C1 segment of cervical spinal cord (tissue), 14 donors: ENCODE results near the gene NOP9.
A peak's percentile ranks its signal among the peaks of the same experiment; 100 is the strongest.

Experiments used
- DNase-seq, 14 donors: peaks; one replicate each; lab custom pipeline; 2025; lab: John Stamatoyannopoulos, UW

NOP9 gene

DNA sequence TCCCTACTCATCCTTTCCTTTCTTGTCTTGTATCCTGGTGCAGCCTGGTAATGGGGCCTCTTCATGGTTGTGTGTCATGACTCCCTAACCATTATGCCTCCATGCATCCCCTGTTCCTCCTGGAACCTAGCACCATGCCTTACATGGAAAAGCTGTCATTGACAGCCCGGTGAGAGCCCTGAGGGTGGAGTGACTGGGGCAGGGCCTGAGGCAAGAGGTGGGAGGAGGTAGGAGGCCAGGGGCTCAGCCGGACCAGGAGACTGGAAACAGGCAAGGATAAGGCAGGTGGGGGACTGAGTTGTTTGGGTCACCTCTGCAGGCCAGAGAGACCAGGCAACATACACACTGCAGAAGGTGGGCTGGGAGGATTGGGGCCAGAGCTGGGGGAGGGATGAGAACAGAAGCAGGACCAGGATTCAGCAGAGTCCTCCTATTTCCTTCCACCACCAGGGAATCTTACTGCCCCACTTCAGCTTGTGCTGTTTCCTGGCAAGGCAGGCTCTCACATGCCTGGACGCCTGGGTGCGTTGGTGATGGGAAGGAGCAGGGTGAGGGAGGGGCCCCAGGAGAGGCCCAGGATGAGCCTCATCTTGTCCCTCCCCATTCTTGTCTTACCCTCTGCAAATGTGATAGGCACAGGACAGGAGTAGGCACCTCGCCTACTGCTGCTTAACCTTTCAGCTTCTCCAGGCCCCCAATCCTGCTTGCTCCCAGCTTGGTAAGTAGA is 10.1 kb downstream of the NOP9 start, which contains the start of gene LTB4R2:
Gene LTB4R2 (plus strand): TSS at position 603 of the 727 bp plus-strand sequence. CDS start 525 bp downstream, outside the sequence.
- no peak for DNase-seq

GRCh38 chr14:24310265-24310645 is 10.6 kb downstream of the NOP9 start:
- DNase-seq: no peak

GRCh38 chr14:24310646-24311604 is 11.3 kb downstream of the NOP9 start, which contains the start of gene LTB4R:
Gene LTB4R (plus strand): TSS chr14:24311502. CDS start chr14:24315652, 4,150 bp downstream.
- peak in 10 of 14 donors; percentile 28 to 82 (median 62) for DNase-seq

DNA sequence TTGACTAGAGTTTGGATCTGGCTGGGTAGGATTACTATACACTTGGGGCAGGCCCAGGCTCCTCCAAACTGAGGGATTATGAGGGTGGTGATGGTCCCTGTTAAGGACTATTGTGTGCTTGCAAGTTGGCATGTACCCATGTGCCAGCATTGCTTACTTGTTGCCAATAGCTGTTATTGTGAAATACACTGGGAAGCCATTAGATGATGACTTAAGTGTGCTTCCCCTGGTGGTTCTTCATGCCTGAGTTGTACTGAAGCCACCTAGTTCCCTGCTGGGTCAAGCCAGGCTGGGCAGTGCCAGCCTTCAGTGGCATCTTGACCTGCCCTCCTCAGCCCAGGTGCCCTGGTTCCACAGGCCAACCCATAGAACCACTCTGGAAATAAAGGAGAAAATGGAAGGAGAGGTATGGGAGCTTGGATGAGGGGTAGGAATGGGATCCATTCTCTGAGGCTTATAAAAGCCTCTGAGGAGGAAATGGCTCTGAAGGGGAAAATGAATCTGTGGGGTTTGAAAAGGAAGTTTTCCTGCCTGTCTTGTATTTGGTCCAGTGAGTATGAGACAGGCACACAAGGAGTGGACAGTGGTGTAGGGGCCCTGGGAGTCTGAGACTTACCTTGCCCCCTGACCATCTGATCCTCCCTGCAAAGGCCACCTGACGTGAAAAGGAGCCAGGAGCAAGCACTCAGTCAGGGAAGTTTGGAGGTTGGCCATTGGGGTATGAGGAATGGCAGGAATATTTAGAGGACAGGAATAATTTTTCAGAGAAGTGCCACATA is 12.4 kb downstream of the NOP9 start:
- no peak for DNase-seq

DNA sequence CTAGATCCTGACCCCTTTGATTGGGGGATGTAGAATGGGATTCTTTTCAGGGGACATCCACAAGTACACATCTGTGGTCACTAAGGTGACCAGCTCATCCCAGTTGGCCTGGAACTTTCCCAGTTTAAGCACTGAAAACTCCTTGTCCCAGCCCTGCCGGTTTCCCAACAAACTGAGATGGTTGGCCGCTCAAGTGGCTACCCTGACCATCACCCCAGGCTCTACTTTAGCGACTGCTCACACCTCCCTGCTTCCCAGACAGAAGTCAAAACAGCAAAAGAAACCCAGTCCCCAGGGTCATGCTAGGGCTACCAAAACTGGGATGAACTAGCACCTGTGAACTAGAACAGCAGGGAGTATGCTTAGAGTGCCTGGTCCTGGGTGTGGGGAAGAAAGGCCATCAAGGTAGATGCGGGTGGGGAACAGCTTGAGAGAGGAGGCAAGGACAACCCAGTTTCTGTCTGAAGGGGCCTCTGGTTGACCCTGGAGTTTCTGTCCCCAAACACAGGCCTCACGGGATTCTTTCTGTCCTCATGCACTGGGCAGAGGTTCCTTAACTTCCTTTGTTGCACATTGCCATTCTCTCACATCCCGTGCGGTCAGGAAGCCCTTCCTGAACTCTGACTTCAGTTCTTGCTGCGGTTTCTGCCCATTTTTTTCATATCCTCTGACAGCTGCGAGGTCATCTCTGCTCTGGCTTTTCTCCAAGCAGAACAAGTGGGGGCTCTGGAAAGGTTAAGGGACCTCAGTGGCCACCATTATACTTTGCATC is 13.3 kb downstream of the NOP9 start:
- peak in 2 of 14 donors; percentile 15 to 40 for DNase-seq

DNA sequence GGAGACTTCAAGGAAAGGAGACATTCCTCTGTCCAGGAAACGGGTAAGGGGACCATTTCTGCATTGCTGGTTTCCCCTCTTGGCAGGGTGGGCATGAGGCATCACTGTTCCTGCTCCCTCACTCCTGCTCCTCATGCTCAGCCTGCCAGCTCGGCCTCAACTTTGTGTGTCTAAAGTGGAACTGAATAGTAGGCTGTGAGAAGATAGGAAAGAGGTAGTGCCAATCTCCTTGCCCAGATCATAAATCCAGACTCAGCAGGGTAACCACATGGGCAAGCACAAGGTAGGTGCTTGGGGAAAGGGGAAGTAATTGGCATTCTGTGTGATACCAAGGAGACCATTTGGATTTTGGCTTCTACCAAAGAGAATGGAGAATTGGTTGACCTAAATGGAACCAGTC is 14.3 kb downstream of the NOP9 start:
- DNase-seq: no peak

DNA sequence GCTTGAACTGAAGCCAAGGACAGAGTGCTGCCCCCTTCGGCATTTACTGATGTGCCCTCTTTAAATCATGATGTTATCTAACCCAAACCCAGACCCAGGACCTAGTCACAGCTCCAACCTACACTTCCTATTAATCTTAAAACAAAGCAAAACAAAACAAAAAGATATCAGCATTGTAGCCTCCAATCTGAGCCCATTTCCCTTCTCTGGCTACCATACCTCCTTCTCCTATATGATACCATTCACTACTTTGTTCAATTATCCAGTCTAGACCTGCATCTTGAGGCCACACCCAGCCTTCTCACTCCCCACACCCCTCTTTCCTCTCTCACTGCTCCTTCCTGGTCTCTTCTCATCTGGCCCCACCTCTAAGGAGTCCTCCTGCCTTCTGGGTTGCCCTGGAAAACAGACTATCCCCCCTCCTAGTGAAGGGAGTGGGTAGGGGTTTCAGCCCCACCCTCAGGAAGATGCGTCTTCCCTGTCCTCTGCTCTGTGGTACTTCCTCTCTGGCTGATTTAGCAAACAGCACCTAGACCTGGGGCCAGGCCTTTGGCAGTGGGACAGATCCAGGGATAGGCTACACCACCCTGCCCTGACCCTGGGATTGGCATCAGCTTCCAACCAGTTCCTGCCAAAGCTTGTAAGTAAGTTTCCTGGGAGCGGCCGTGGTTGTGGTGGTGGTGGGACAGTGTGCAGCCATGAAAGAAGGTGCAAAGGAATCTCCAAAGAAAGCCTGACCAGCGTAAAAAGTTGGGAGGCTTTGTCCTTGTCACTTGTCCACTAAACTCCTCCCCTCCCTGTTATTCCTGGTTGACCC is 14.9 kb downstream of the NOP9 start:
- no peak for DNase-seq

GRCh38 chr14:24315243-24315806 is 15.7 kb downstream of the NOP9 start:
- DNase-seq: no peak

DNA sequence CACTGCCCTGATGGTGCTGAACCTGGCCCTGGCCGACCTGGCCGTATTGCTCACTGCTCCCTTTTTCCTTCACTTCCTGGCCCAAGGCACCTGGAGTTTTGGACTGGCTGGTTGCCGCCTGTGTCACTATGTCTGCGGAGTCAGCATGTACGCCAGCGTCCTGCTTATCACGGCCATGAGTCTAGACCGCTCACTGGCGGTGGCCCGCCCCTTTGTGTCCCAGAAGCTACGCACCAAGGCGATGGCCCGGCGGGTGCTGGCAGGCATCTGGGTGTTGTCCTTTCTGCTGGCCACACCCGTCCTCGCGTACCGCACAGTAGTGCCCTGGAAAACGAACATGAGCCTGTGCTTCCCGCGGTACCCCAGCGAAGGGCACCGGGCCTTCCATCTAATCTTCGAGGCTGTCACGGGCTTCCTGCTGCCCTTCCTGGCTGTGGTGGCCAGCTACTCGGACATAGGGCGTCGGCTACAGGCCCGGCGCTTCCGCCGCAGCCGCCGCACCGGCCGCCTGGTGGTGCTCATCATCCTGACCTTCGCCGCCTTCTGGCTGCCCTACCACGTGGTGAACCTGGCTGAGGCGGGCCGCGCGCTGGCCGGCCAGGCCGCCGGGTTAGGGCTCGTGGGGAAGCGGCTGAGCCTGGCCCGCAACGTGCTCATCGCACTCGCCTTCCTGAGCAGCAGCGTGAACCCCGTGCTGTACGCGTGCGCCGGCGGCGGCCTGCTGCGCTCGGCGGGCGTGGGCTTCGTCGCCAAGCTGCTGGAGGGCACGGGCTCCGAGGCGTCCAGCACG is 16.4 kb downstream of the NOP9 start:
- DNase-seq: no peak

GRCh38 chr14:24316597-24316950 is 16.9 kb downstream of the NOP9 start:
- no peak for DNase-seq

DNA sequence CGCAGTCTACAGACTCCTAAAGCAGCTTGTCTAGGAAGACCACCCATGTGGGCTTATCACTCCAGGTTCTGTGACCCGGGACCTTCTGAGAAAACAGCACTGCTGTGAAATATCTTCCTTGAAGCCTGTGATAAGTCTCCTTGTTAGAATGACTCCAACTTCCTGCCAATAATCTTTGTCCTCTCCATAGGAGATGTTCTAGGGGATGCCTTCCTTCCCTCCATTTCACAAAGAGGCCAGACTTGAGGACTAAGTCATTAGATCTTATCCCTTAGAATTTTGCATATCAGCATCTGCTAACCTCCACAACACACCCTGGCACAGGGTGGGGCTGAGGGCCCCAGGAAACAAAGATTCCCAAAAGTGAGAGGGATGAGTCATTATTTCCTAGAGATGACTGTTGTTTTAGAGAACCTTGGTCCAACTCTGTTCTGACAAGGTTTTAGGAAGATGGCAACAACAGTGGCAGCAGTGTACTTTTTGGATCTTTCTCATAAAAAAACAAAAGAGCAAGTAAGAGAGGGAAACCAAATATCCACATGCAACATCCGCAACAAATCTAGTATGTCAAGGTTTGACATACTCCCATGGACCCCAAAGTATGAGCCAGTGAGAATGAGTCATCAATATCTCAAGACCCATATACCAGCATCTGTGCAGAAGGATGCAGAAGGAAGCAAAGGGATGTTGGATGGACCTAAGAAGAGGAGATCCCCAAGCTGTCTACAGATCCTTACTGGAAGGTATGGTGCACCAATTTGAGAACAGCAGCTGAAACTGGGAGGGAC is 17.7 kb downstream of the NOP9 start:
- DNase-seq: no peak

GRCh38 chr14:24321212-24321975 is 21.7 kb downstream of the NOP9 start:
- DNase-seq: no peak

DNA sequence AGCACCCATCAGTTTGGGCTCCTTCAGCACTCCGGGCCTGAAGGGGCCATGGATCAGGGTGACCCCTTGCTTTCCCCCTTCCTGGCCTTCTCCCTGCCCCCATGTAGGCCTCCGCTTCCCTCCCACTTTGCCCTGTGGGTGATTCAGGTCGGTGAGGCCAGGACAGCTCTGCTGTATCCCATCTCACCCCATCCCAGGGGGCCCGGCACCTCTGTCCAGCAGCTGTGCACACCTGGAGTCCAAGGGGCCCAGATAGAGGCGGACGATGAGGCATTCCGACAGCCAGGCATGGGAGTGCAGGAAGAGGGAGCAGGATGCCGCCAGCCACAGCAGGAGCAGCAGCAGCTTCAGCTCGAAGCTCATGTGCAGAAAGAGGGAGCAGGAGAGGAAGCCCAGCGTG is 23.0 kb downstream of the NOP9 start:
- DNase-seq: no peak

DNA sequence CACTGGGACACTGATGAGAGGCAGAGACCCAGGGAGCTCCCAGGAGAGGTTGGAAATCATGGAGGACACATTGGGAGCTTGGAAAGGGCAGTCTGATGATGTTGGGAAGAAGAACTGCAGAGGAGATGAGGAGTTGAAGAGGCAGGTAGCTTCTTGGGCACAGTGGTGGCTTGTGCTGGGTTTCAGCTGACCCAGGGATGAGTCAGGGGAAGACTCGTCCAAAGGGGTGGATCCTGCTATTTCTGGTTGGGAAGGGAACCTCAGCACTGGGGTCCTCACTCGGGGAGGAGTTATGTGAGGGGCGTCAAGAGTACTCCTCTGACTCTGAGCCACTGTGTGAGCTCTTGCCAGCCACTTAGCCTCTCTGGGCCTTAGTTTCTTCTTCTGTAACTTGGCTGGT is 23.7 kb downstream of the NOP9 start:
- no peak for DNase-seq

DNA sequence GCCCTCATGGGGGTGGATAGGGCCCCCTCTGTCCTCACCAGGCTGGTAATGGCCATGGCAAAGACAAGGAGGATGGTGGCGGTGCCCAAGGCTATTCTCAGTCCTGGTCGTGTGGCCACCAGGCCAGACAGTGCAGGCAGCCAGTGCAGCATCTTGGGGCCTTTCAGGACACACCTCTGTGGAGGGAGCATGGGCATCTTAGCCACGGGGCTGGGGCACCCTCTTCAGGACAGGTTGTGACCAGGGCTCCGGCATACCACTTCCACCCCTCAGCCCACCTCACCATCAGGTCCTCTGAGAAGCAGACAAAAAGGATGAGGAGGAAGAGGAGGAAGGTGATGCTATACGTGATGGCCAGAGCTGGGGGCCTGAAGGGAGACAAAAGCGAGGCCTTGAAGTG is 24.4 kb downstream of the NOP9 start:
- DNase-seq: no peak

DNA sequence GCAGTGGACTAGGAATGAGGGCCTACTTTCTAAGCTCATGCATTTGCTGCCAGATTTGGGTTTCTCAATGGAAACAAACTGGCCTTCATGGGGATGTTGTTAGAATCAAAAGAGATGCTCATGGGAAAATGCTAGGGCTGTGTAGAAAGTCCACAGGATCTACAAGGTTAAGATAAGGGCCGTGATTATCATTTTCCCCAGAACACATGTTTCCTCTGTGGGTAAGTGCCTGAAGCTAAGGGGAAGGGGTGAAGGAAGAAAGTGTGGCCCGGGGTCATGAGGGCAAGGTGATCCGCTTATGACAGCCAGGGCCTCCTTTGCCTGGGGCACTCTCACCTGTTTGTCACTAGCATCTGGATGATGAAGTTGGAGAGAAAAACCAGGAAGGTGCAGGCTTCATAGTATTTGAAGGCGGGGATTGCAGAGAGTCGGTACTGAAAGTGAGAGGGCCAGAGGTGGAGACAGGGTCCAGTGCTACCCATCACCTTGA is 25.4 kb downstream of the NOP9 start:
- DNase-seq: no peak

DNA sequence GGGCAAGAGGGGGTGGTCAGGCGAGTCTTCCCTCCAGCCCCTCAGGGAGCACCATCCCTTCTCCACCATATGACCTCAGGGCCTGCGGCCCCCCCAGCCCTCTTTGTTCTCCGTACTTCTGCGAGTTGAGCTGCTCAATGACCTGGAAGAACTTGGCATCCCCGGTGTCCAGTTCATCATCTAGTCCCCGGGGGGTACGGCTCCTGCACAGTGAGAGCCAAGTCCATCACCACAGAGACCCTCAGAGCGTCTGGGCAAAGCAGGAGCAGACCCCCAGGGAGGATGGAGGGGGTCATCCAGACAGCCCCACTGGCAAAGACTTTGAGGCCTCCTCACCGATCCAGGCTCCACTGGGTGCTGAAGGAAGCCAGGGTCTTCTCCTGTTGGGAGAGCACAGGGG is 26.3 kb downstream of the NOP9 start:
- DNase-seq: no peak
